ENCODE data around the gene OPTC. TPM values are rescaled to one million over a fixed set of nuclear protein-coding genes. Genes with fewer than 3 reads are reported as not detected.

Gene OPTC
- total and polyA plus RNA-seq, 2 of the 8 experiments (the other 6 are each of a cell fraction or from before 2014, with no cell fraction given): 1.1 to 4.0 TPM

GRCh38 chr1:203492748-203493130 lies 1.2 kb upstream of the OPTC start (continued):
- TF ChIP-seq RFX5 (IDR thresholded peaks at IDR 0.05; ENCODE audit: borderline replicate concordance, low read depth, low read length): no peak
- no peak for TF ChIP-seq ZNF274 (IDR thresholded peaks at IDR 0.05; ENCODE audit: borderline replicate concordance, extremely low read depth, low read length)
